Adrenal gland (tissue), 5 donors: ENCODE data around the gene LOXHD1.

Experiments used
- POLR2A ChIP-seq, 2 donors: fragments of 450-650 bp; IDR thresholded peaks; one replicate each; pipeline ENCODE4 v1.6.1; 2017; ENCODE audit warnings: antibody characterized with exemption in 2 of 2, mild to moderate bottlenecking in 2 of 2, moderate library complexity in 1 of 2
- TF ChIP-seq, protein P1 (sequence below), 6 experiments: fragments of 450-650 bp in 4 of 6; fragments of 200-600 bp in 2 of 6; sonication (generic) in 1 of 6; IDR thresholded peaks; 1 replicate in 5 of 6; 2 replicates in 1 of 6; pipeline versions ENCODE4 v1.5.1 to v1.8.0; 2016 to 2021; ENCODE audit warnings: antibody characterized with exemption in 6 of 6, mild to moderate bottlenecking in 2 of 6, moderate library complexity in 1 of 6
- donor health status: DM: no; HTN: no; CAD: no.

- TF ChIP-seq POLR2A (IDR thresholded peaks at IDR 0.05): no peak
- TF ChIP-seq, protein P1, sequence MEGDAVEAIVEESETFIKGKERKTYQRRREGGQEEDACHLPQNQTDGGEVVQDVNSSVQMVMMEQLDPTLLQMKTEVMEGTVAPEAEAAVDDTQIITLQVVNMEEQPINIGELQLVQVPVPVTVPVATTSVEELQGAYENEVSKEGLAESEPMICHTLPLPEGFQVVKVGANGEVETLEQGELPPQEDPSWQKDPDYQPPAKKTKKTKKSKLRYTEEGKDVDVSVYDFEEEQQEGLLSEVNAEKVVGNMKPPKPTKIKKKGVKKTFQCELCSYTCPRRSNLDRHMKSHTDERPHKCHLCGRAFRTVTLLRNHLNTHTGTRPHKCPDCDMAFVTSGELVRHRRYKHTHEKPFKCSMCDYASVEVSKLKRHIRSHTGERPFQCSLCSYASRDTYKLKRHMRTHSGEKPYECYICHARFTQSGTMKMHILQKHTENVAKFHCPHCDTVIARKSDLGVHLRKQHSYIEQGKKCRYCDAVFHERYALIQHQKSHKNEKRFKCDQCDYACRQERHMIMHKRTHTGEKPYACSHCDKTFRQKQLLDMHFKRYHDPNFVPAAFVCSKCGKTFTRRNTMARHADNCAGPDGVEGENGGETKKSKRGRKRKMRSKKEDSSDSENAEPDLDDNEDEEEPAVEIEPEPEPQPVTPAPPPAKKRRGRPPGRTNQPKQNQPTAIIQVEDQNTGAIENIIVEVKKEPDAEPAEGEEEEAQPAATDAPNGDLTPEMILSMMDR (IDR thresholded peaks at IDR 0.05): no peak
Measured at GRCh38 chr18:46675112-46675511, 18.1 kb upstream of the LOXHD1 start.
